Gastrocnemius medialis (tissue), 4 donors: ENCODE data around the gene MECP2. TPM values are rescaled to one million over a fixed set of nuclear protein-coding genes. Genes with fewer than 3 reads are reported as not detected.

Source experiments
- ATAC-seq, 2 donors: fragments of 150-250 bp; one replicate each; pipeline ENCODE4 v1.9.1; 2016
- DNase-seq, 2 donors: peaks; one replicate each; pipeline ENCODE4 v3.0.0-alpha.2; 2019
- H3K27ac ChIP-seq, 4 donors: fragments of 200-600 bp; sonication (generic); 1 replicate in 1 of 4; 2 replicates in 3 of 4; pipeline ENCODE4 v1.5.1; 2016 to 2018; ENCODE audit warnings: mild to moderate bottlenecking in 2 of 4, moderate library complexity in 1 of 4
- H3K27me3 ChIP-seq, 3 donors: fragments of 200-600 bp; sonication (generic) in 2 of 3; 1 replicate in 1 of 3; 2 replicates in 2 of 3; pipeline versions ENCODE4 v1.5.1 to v1.6.0; 2016 to 2019; ENCODE audit warnings: mild to moderate bottlenecking in 1 of 3, moderate library complexity in 1 of 3
- H3K36me3 ChIP-seq, 2 donors: fragments of 200-600 bp; sonication (generic) in 1 of 2; one replicate each; pipeline ENCODE4 v1.5.1; 2017 to 2018
- H3K4me1 ChIP-seq, 2 donors: fragments of 200-600 bp; sonication (generic) in 1 of 2; one replicate each; pipeline ENCODE4 v1.5.1; 2016 to 2017; ENCODE audit warnings: mild to moderate bottlenecking in 2 of 2
- H3K4me3 ChIP-seq, 4 donors: fragments of 200-600 bp; sonication (generic) in 3 of 4; 1 replicate in 1 of 4; 2 replicates in 3 of 4; pipeline ENCODE4 v1.5.1; 2016 to 2019; ENCODE audit warnings: mild to moderate bottlenecking in 2 of 4
- H3K9me3 ChIP-seq, 3 donors: fragments of 200-600 bp; sonication (generic) in 2 of 3; 1 replicate in 1 of 3; 2 replicates in 2 of 3; pipeline ENCODE4 v1.5.1; 2016 to 2019
- POLR2A ChIP-seq, 2 donors: fragments of 450-650 bp; IDR thresholded peaks; one replicate each; pipeline ENCODE4 v1.6.1; 2017; ENCODE audit warnings: antibody characterized with exemption in 2 of 2, mild to moderate bottlenecking in 2 of 2, moderate library complexity in 2 of 2
- in situ Hi-C, 4 donors: fragments of 200-750 bp; cut with MboI; loops; one replicate each; pipeline versions ENCODE4 v1.15.0 to v1.8.0; 2017; ENCODE audit warnings: low sequenced_read_pairs in 4 of 4
- intact Hi-C: fragments of 100-400 bp; cut with DNase I; formaldehyde crosslinking; loops from one replicate; pipeline ENCODE4 v1.15.1; 2023; ENCODE audit warnings: low total_unique reads
- total RNA-seq, 4 donors: library from RNA; depleted of rRNA; stranded (reverse); fragments of >200 nt; gene quantifications; one replicate each; pipeline versions ENCODE4 v1.1.0 to v1.2.3, GENCODE V29; 2016
- TF ChIP-seq, protein P1 (sequence below), 5 experiments: fragments of 450-650 bp in 3 of 5; fragments of 200-600 bp in 2 of 5; sonication (generic) in 2 of 5; IDR thresholded peaks in 4 of 5; conservative IDR thresholded peaks in 1 of 5; 1 replicate in 4 of 5; 2 replicates in 1 of 5; pipeline ENCODE4 v1.5.1; 2016 to 2019; ENCODE audit warnings: antibody characterized with exemption in 5 of 5, mild to moderate bottlenecking in 3 of 5, moderate library complexity in 3 of 5

Gene MECP2
- total RNA-seq, 4 donors from 2014 or later: 39.0 to 63.2 (median 45.2) TPM

- in situ Hi-C loops: no loop called here
- peak; percentile 28 to 68 for DNase-seq
- TF ChIP-seq, protein P1, sequence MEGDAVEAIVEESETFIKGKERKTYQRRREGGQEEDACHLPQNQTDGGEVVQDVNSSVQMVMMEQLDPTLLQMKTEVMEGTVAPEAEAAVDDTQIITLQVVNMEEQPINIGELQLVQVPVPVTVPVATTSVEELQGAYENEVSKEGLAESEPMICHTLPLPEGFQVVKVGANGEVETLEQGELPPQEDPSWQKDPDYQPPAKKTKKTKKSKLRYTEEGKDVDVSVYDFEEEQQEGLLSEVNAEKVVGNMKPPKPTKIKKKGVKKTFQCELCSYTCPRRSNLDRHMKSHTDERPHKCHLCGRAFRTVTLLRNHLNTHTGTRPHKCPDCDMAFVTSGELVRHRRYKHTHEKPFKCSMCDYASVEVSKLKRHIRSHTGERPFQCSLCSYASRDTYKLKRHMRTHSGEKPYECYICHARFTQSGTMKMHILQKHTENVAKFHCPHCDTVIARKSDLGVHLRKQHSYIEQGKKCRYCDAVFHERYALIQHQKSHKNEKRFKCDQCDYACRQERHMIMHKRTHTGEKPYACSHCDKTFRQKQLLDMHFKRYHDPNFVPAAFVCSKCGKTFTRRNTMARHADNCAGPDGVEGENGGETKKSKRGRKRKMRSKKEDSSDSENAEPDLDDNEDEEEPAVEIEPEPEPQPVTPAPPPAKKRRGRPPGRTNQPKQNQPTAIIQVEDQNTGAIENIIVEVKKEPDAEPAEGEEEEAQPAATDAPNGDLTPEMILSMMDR (IDR thresholded peaks at IDR 0.05 in 4 of 5, conservative IDR thresholded peaks at IDR 0.05 in 1 of 5): no peak
- TF ChIP-seq POLR2A (IDR thresholded peaks at IDR 0.05): peak; percentile 47 to 60
- peak; percentile 62 to 68 for ATAC-seq
- Histone ChIP-seq H3K27me3 (no peaks in the 10 kb centered on the region), H3K4me3 (peak overlapping the region; percentile 62 to 72 (median 68)), H3K36me3 (no peaks in the 10 kb centered on the region), H3K4me1 (peaks cover 39 to 46% of the 10 kb centered on the region in 2 donors), H3K9me3 (no peaks in the 10 kb centered on the region), H3K27ac (peak overlapping the region; percentile 90 to 99 (median 94))
- intact Hi-C loops: loop anchor here (1.0 to 5.0 kb wide), 4 partner anchors 45 to 280 kb away; partner anchors contain the start of genes EMD and HCFC1
These were observed 421 bp downstream of the MECP2 start for GRCh38 chrX:154097003-154097588.

- H3K4me1 ChIP-seq: peaks cover 44 to 53% of the 10 kb centered on the region in 2 donors
- H3K36me3 ChIP-seq: no peaks in the 10 kb centered on the region
- peak; percentile 12 to 23 for ATAC-seq
- DNase-seq: peak in 1 of 2 donors; percentile 23
- TF ChIP-seq POLR2A (IDR thresholded peaks at IDR 0.05): no peak
- TF ChIP-seq, protein P1 (IDR thresholded peaks at IDR 0.05 in 4 of 5, conservative IDR thresholded peaks at IDR 0.05 in 1 of 5): no peak
- no peaks in the 10 kb centered on the region for H3K27me3 ChIP-seq
- in situ Hi-C loops: no loop called here
- intact Hi-C loops: loop anchor here (1.0 to 5.0 kb wide), 4 partner anchors 44 to 281 kb away; partner anchors contain the start of genes EMD and HCFC1
- peak overlapping the region; percentile 62 to 72 (median 68) for H3K4me3 ChIP-seq
- no peaks in the 10 kb centered on the region for H3K9me3 ChIP-seq
- H3K27ac ChIP-seq: peak overlapping the region; percentile 90 to 99 (median 94)
These were observed 1.1 kb downstream of the MECP2 start for GRCh38 chrX:154096140-154097002.

DNA sequence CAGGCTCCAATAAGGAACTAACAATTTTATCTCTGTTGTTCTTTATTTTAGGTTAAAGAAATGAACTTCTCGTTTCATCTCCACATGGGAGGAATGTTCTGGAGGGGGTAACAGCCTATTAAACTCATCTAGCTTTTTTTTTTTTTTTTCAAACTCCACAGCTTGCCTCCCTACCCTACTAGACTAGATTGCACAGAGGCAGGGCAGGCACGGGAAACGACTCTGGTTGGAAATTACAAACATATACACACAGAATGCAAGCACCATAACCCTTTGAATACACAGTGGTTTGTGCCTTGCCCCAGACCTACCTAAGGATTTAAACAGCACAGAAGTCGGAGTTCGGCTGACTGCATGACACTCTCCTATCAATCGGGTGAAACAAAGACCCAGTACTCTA lies 2.7 kb downstream of the MECP2 start:
- Histone ChIP-seq H3K27ac (peak overlapping the region; percentile 49 to 99 (median 94)), H3K9me3 (no peaks in the 10 kb centered on the region), H3K27me3 (no peaks in the 10 kb centered on the region), H3K36me3 (no peaks in the 10 kb centered on the region), H3K4me3 (peak overlapping the region in 1 of 4 donors; percentile 17), H3K4me1 (peaks cover 44 to 56% of the 10 kb centered on the region in 2 donors)
- ATAC-seq: no peak
- intact Hi-C loops: loop anchor here (5.0 kb wide), 3 partner anchors 43 to 282 kb away; partner anchors contain the start of gene EMD
- no peak for TF ChIP-seq POLR2A (IDR thresholded peaks at IDR 0.05)
- TF ChIP-seq, protein P1 (IDR thresholded peaks at IDR 0.05 in 4 of 5, conservative IDR thresholded peaks at IDR 0.05 in 1 of 5): no peak
- in situ Hi-C loops: no loop called here
- no peak for DNase-seq

- no peak for DNase-seq
- Histone ChIP-seq H3K4me1 (peaks cover 44 to 56% of the 10 kb centered on the region in 2 donors), H3K4me3 (no peak overlapping the region), H3K27ac (no peak overlapping the region), H3K36me3 (no peaks in the 10 kb centered on the region), H3K9me3 (no peaks in the 10 kb centered on the region), H3K27me3 (no peaks in the 10 kb centered on the region)
- TF ChIP-seq POLR2A (IDR thresholded peaks at IDR 0.05): no peak
- TF ChIP-seq, protein P1 (IDR thresholded peaks at IDR 0.05 in 4 of 5, conservative IDR thresholded peaks at IDR 0.05 in 1 of 5): no peak
- in situ Hi-C loops: no loop called here
- intact Hi-C loops: no loop called here
- ATAC-seq: no peak
These were observed 3.6 kb downstream of the MECP2 start for GRCh38 chrX:154093965-154094364.
